Measurements from ENCODE around the gene ADCY5. TPM values are rescaled to one million over a fixed set of nuclear protein-coding genes. Genes with fewer than 3 reads are reported as not detected.

Gene ADCY5
- total RNA-seq, 2 experiments from 2014 or later, result not detected

DNA sequence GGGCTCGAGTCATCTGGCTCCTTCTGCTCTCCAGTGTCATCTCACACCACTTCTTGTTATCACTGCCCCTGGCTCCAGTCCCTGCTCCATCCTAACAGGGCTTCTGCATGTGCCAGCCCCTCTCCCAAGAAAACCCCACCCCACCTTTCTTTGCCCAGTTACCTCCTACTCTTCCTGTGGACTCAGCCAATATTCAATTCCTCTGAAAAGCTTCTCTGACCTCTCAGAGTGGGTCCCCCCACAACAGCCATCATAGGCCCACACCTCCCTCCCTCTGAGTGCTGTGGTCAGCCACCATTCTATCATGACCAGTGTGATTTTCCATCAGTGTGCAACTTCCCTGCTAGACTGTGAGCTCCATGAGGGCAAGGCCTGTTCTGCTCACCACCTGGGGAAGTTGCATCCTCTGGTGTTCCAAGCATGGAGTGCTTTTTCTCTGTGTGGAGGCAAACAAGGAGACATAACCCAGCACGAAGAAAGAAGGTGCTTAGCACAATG is 71.6 kb downstream of the ADCY5 start:
- Mint-ChIP-seq H3K27me3 (peaks cover 2% of the 10 kb centered on the region), H3K27ac (no peak overlapping the region), H3K4me1 (no peaks in the 10 kb centered on the region), H3K4me3 (no peak overlapping the region), H3K9me3 (ENCODE audit: low read depth) (no peaks in the 10 kb centered on the region), H3K36me3 (no peaks in the 10 kb centered on the region)
- CTCF ChIA-PET, result interaction anchor here (1.4 kb wide), 1 partner anchor 14 kb away, joined by 3 read pairs; no protein-coding TSS in a partner anchor
- ATAC-seq (no peak), DNase-seq (no peak)

DNA sequence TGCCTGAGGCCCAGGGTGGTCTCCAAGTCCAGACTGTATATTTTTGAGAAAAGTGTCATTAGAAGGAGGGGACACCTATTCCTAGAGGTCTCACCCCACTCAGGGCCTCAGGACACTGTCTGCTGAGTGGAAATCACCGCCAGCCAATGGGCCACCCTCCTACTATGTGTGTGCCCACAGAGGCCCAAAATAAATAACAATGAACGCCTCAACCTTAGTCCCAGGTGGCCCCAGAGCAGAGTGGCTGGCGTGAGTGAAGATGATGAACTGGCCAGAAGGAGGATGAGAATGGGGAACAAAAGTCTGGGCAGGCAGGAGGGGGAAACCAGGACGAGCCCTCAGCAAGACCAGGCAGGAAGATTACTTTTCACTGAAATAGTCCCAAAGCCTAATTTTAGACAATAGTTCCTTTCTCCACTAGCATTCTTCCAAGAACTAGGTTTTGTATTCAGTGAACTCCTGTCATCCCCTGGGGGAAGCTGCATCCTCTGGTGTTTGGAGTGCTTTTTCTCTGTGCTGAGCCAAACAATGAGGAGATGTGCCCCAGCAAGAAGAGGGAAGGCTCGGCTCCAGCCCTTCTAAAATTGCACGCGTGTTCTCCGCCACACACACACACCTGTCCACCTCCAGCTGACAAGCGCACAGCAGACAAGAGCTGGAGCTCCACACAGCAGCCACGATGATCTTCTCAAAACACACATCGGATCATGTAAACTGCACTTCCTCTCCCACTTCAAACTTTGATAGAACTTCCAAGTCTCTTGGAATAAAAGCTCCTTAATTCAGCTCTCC is 72.2 kb downstream of the ADCY5 start:
- H3K27ac Mint-ChIP-seq, result no peak overlapping the region
- no peaks in the 10 kb centered on the region for H3K9me3 Mint-ChIP-seq (ENCODE audit: low read depth)
- no peaks in the 10 kb centered on the region for H3K4me1 Mint-ChIP-seq
- H3K36me3 Mint-ChIP-seq, result no peaks in the 10 kb centered on the region
- CTCF ChIA-PET, result interaction anchor here (1.4 kb wide), 1 partner anchor 15 kb away, joined by 3 read pairs; no protein-coding TSS in a partner anchor
- H3K4me3 Mint-ChIP-seq, result no peak overlapping the region
- DNase-seq (no peak), ATAC-seq (no peak)
- H3K27me3 Mint-ChIP-seq, result peaks cover 5% of the 10 kb centered on the region

DNA sequence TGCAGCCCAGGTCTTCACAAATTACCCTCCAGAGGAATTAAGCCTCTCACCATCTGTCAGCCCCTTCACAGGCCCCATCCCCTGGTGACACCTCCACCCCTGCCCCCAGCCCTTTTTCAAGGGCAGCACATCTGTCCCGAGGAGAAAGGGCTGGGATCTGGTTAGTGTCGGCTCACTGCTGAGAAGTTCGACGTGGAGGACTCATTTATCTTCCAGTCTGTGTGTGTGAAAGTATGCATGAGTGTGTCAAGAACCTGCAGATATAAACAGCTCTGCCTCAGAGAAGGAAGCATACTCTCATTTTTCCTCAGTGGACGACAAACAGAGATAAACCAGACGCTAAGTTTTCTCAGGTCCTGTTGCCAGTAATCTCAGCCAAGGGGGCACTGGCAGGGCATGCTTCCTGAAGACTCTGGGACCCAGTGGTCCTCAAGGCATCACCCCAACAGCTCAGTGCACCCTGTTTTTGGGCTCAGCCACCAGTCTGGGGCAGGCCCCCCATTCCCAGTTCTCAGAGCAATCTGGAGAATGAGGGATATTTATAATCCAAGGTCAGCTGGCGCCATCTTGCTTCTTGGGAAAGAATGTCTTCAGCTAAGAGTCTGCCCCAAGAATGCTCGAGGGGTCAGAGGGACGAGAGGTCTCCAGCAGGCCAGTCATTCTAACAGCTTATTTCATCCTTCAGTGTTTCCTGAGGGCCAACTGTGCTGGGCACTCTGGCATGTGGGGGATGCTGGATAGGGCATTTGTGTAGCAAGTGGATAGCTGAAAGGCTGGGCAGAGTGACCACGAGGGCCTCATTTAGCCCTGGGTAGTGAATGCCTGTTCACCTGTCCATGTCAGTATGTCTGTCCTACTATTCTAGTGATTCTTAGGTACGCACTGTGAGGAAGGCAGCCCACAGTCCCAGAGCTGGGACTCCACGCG is 73.6 kb downstream of the ADCY5 start:
- Mint-ChIP-seq H3K4me3 (no peak overlapping the region), H3K4me1 (no peaks in the 10 kb centered on the region), H3K27me3 (peaks cover 5% of the 10 kb centered on the region), H3K9me3 (ENCODE audit: low read depth) (no peaks in the 10 kb centered on the region), H3K36me3 (no peaks in the 10 kb centered on the region), H3K27ac (no peak overlapping the region)
- ATAC-seq (no peak), DNase-seq (no peak)
- CTCF ChIA-PET, result interaction anchor here (1.2 kb wide), 1 partner anchor 16 kb away, joined by 3 read pairs; no protein-coding TSS in a partner anchor

DNA sequence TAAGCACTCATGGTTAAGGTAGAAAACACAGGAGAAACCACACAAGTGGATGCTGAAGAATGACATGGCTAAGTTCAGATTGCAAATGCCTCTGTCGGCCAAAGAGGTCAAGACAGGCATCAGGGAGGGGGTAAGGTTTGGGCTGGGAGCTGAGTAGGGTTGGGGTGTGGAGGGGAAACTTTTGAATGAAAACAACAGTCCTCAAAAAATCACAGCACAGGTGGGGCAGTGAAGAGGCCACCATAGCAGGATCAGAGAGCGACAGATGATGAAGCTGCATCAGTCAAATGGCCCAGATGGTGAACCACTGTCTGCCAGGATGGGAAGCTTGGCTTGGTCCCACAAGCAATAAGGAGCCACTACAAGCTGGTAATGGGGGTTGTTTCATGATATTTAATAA is 74.9 kb downstream of the ADCY5 start:
- CTCF ChIA-PET, result interaction anchor here (1.2 kb wide), 1 partner anchor 14 kb away, joined by 3 read pairs; no protein-coding TSS in a partner anchor
- Mint-ChIP-seq H3K4me1 (no peaks in the 10 kb centered on the region), H3K36me3 (no peaks in the 10 kb centered on the region), H3K9me3 (ENCODE audit: low read depth) (no peaks in the 10 kb centered on the region), H3K27me3 (peaks cover 5% of the 10 kb centered on the region), H3K27ac (no peak overlapping the region), H3K4me3 (no peak overlapping the region)
- no peak for ATAC-seq
- no peak for DNase-seq

DNA sequence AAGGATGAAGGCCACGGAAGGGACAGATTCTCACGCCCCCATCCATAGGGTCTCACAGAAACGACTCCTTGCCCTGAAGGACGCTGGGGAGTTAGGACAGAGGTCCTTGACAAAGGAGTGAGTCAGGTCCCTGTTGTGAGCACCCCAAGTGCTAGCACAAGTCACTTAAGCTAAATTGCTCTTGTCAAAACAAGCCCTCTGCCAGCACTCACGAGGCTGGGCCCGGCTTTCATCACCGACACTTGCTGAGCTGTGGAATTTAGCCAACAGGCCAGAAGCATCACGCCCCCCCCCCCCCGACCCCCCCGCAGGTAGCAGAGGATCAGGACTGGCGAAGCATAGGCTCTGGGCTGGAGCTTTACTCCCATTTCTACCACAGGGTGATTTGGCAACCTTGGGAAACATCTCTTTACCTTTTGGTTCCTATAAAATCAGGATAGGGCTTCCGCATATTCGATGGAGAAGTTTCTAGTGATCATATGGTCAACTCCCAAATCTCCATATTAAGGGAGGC is 75.4 kb downstream of the ADCY5 start:
- H3K9me3 Mint-ChIP-seq (ENCODE audit: low read depth), result no peaks in the 10 kb centered on the region
- ATAC-seq (no peak), DNase-seq (no peak)
- CTCF ChIA-PET, result no interaction called here
- no peaks in the 10 kb centered on the region for H3K4me1 Mint-ChIP-seq
- no peaks in the 10 kb centered on the region for H3K36me3 Mint-ChIP-seq
- H3K27ac Mint-ChIP-seq, result no peak overlapping the region
- peaks cover 5% of the 10 kb centered on the region for H3K27me3 Mint-ChIP-seq
- no peak overlapping the region for H3K4me3 Mint-ChIP-seq

DNA sequence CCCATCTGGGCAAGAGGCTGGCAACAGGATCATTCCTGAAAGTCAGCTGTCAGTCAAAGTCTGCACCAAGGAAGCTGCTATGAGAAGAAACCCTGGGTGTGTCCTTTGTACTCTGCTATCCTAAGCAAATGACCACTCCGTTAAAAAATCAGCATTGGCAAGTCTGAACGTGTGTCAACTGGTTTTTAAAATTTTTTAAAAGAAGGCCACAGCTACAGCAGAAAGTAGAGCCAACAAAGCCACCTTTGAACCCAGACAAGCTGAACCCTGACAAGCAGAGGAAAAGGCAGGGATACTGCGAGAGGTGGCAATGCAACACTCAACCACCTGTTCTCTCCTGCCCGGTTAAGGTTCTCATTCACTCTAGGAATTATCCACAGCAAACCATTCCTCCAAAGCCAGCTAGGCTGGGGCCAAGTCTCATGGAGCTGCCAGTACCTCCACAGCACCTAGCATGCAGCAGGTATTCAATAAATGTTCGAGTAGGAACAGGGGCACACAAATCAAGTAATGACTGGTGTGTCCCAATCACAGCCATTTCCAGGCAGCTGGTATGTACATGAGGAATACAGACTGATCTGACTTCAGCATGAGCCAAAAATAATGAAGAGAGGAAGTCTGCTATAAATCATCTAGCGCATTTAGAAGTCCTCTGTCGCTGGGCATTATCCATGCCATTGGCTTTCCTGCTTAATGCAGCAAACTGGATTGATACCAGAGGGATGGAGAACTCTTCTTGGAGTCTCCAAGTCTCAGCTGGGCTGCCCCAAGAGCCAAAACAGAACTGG is 76.0 kb downstream of the ADCY5 start:
- Mint-ChIP-seq H3K27ac (no peak overlapping the region), H3K27me3 (peaks cover 3% of the 10 kb centered on the region), H3K9me3 (ENCODE audit: low read depth) (peaks cover 2% of the 10 kb centered on the region), H3K36me3 (no peaks in the 10 kb centered on the region), H3K4me1 (no peaks in the 10 kb centered on the region), H3K4me3 (no peak overlapping the region)
- CTCF ChIA-PET, result no interaction called here
- no peak for DNase-seq
- no peak for ATAC-seq

DNA sequence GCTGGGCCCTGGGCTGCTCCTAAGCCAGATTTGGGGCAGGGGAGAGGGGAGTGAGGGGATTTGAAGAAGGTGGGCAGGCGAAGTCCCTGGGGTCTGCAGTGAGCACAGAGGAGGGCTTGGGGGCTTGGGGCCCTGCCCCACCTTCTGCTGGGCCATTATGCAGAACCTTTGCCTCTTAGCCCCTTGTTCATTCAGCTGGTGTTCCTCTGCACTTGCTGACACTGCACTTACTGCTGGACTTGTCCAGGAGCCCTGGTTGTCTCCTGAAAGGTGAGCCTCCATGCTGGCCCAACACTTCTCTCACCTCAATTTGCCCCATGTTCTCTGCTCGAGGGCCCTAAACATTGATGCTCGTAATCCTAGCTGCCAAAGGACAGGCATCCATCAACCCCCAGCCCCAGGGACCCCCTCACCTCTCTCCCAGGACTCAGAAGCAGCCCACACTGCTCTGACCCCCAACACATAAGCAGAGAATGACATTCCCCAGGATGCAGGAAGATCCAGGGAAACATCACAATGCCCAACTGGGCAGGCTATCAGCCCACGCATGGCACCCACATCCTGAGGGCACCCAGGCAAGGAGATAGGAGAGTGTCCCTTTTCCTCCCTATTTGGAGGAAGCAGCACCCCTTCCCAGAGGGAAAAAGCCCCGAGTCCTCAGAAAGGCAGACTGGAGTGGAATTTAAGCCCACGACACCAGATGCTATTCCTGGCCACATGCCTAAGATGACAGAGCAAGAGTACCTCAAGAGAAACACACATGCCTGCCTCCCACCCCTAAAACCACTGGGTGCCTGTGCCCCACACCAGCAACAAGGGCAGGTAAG is 76.8 kb downstream of the ADCY5 start:
- DNase-seq (no peak), ATAC-seq (no peak)
- H3K4me1 Mint-ChIP-seq, result no peaks in the 10 kb centered on the region
- H3K4me3 Mint-ChIP-seq, result no peak overlapping the region
- H3K9me3 Mint-ChIP-seq (ENCODE audit: low read depth), result peaks cover 2% of the 10 kb centered on the region
- no peaks in the 10 kb centered on the region for H3K36me3 Mint-ChIP-seq
- H3K27me3 Mint-ChIP-seq, result peaks cover 3% of the 10 kb centered on the region
- CTCF ChIA-PET, result interaction anchor here (1.1 kb wide), 1 partner anchor 43 kb away, joined by 3 read pairs; no protein-coding TSS in a partner anchor
- no peak overlapping the region for H3K27ac Mint-ChIP-seq

DNA sequence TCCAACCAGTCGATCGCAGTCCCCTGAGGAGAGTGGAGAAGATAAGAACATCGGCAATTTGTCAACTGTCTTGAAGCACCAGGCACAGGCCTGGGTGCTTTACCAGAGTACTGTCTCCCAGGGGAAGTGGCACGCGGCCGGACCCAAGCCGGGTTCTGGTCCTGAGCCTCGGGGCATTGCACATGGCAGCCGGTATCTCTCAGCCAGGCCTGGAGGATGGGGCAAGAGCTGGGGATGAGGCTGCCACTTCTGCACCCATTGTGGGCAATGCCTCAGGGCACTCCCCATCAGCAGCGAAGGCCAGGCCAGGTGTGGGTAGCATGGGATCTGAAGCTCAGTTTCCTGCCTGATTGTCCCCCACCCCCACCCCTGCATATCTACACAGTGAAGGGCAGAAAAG is 77.5 kb downstream of the ADCY5 start:
- H3K27ac Mint-ChIP-seq, result no peak overlapping the region
- no peak overlapping the region for H3K4me3 Mint-ChIP-seq
- DNase-seq (no peak), ATAC-seq (no peak)
- H3K9me3 Mint-ChIP-seq (ENCODE audit: low read depth), result peaks cover 2% of the 10 kb centered on the region
- CTCF ChIA-PET, result interaction anchor here (1.1 kb wide), 1 partner anchor 42 kb away, joined by 3 read pairs; no protein-coding TSS in a partner anchor
- H3K27me3 Mint-ChIP-seq, result peaks cover 5% of the 10 kb centered on the region
- H3K36me3 Mint-ChIP-seq, result no peaks in the 10 kb centered on the region
- H3K4me1 Mint-ChIP-seq, result no peaks in the 10 kb centered on the region

DNA sequence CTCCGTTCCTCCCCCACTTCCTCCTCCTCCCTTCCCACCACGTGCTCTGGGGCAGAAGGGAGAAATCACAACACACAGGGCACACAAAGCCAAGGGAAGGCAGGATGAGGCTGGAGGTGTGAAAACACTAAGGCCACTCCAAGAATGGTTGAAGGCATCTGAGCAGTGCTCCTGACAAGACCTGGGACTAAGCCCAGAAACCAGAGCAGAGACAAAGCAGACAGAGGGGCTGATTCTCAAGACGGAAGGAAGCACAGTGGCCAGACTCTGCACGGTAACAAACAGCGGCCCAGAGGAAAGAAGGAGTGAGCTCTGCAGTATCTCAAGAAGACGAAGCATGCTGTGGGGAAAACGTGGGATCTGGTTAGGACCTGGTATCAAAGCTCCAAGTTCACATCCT is 78.1 kb downstream of the ADCY5 start:
- H3K36me3 Mint-ChIP-seq, result no peaks in the 10 kb centered on the region
- no peak overlapping the region for H3K27ac Mint-ChIP-seq
- no peak overlapping the region for H3K4me3 Mint-ChIP-seq
- H3K27me3 Mint-ChIP-seq, result peaks cover 5% of the 10 kb centered on the region
- peaks cover 2% of the 10 kb centered on the region for H3K9me3 Mint-ChIP-seq (ENCODE audit: low read depth)
- H3K4me1 Mint-ChIP-seq, result no peaks in the 10 kb centered on the region
- DNase-seq (no peak), ATAC-seq (no peak)
- CTCF ChIA-PET, result interaction anchor here (1.1 kb wide), 1 partner anchor 42 kb away, joined by 3 read pairs; no protein-coding TSS in a partner anchor

DNA sequence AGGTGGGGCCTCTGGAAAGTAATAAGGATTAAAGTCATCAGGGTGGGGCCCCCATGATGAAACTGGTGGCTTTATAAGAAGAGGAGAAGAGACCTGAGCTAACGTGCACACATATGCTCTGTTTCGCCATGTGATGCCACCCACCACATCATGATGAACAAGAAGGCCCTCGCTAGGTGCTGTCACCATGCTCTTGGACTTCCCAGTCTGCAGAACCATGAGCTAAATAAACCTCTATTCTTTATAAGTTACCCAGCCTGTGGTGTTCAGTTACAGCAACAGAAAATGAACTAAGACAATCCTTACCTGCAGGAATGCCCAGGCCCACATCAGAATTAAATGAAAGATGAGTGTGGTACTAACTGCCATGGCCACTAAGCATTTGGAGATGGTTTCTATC is 79.8 kb downstream of the ADCY5 start:
- DNase-seq (no peak), ATAC-seq (no peak)
- Mint-ChIP-seq H3K9me3 (ENCODE audit: low read depth) (peaks cover 2% of the 10 kb centered on the region), H3K27ac (no peak overlapping the region), H3K27me3 (peaks cover 11% of the 10 kb centered on the region), H3K4me1 (no peaks in the 10 kb centered on the region), H3K36me3 (no peaks in the 10 kb centered on the region), H3K4me3 (no peak overlapping the region)
- CTCF ChIA-PET, result no interaction called here

DNA sequence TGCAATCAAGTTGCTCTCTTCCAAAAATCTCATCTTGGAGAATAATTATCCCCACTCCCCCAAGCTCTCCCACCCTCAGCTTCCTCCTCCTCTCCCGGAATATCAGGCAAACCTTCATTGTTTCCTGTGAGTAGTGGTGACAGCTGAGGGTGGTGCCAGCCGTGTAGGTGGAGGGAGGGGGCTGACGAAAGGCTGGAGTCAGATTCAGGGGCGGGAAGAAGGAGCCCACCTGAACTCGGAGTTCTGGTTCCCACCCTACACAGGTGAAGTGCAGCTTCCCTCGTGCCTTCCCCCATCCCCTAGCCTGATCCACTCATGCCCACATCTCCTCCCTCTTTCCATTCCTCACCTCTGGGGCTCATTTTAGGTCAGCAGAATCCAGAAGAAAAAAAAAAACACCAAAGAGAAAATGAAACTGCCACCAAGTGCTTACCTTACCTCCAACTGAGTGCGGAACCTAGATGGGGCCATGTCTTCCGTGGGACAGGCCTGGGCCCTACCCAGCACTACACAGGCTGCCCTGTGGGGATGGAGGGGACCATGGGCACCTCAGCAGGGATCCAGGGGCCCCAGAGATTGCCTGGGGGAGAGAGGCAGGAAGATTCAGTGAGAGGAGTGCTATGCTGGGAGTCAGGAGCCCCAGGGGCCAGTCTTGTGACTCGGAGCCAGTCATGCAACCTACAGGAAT is 81.3 kb downstream of the ADCY5 start:
- Mint-ChIP-seq H3K36me3 (no peaks in the 10 kb centered on the region), H3K4me3 (no peak overlapping the region), H3K9me3 (ENCODE audit: low read depth) (peaks cover 2% of the 10 kb centered on the region), H3K27ac (no peak overlapping the region), H3K27me3 (peaks cover 12% of the 10 kb centered on the region), H3K4me1 (no peaks in the 10 kb centered on the region)
- ATAC-seq, result no peak
- no peak for DNase-seq
- CTCF ChIA-PET, result no interaction called here

All from activated CD8-positive, alpha-beta memory T cell treated with anti-CD3 and anti-CD28 coated beads, Interleukin-2, amount 10 ng/mL, durations not matched to agents 7 days and 5 days (primary cell).